Kidney capillary endothelial cell (primary cell): Measurements from ENCODE around the gene YBX2.

Source experiments
- DNase-seq: peaks from one replicate; pipeline ENCODE4 v3.0.0-alpha.2; 2018; ENCODE audit warnings: low spot score

The YBX2 gene

GRCh38 chr17:7243453-7243729 lies 51.0 kb downstream of the YBX2 start:
- no peak for DNase-seq

GRCh38 chr17:7242717-7243452 lies 51.6 kb downstream of the YBX2 start:
- DNase-seq = peak; percentile 87

GRCh38 chr17:7241783-7242716 lies 52.4 kb downstream of the YBX2 start, which contains the start of gene GABARAP:
GABARAP (minus strand) TSS chr17:7242449; CDS start chr17:7242330, 119 bp downstream.
- DNase-seq = peak; percentile 88

- no peak for DNase-seq
Observed at GRCh38 chr17:7241090-7241733, 53.2 kb downstream of the YBX2 start.

GRCh38 chr17:7240375-7240774 lies 54.1 kb downstream of the YBX2 start:
- no peak for DNase-seq

GRCh38 chr17:7239091-7240027 lies 55.1 kb downstream of the YBX2 start, which contains the start of gene PHF23:
PHF23 (minus strand) TSS chr17:7239457; CDS start chr17:7239279, 178 bp downstream.
- peak; percentile 99 for DNase-seq

GRCh38 chr17:7238420-7239090 lies 55.9 kb downstream of the YBX2 start:
- DNase-seq = no peak
